K562 (cell line): ENCODE results near the gene CCL4.

Source experiments
- TEAD4 ChIP-seq, 2 experiments: sonication (generic) in 1 of 2; formaldehyde crosslinking in 1 of 2; IDR thresholded peaks; 2 replicates each; pipeline versions ENCODE4 v1.6.1 to v1.8.0; 2012 to 2022; ENCODE audit warnings: borderline replicate concordance in 1 of 2, inconsistent platforms in 1 of 2, low read length in 1 of 2, mild to moderate bottlenecking in 1 of 2, missing genetic modification reagents in 1 of 2
- ZFX ChIP-seq: sonication (generic); formaldehyde crosslinking; IDR thresholded peaks from 2 replicates; pipeline ENCODE4 v1.8.0; 2022; ENCODE audit warnings: mild to moderate bottlenecking, missing genetic modification reagents, moderate library complexity
- ZNF165 ChIP-seq: fragments of 250-450 bp; sonication (Bioruptor Pico); IDR thresholded peaks from 2 replicates; pipeline ENCODE4 v1.4.0; 2020; ENCODE audit warnings: borderline replicate concordance

GRCh38 chr17:36118477-36119353 is 15.1 kb downstream of the CCL4 start:
- TF ChIP-seq ZFX (CRISPR knock-in tag) (no peak), TEAD4 (IDR thresholded peaks at IDR 0.05; ENCODE audit: low read length) (no peak), TEAD4 (CRISPR knock-in tag; IDR thresholded peaks at IDR 0.05; ENCODE audit: borderline replicate concordance) (no peak), ZNF165 (CRISPR knock-in tag) (no peak)
